ENCODE results near the gene ABAT.

Gene ABAT

GRCh38 chr16:8818504-8819270, 144.3 kb downstream of the ABAT start:
- DNase-seq (ENCODE audit: low read depth in 2 of 2), result no peak

GRCh38 chr16:8819411-8820034, 145.1 kb downstream of the ABAT start:
- no peak for DNase-seq (ENCODE audit: low read depth in 2 of 2)

GRCh38 chr16:8822403-8822802, 148.0 kb downstream of the ABAT start:
- DNase-seq (ENCODE audit: low read depth in 2 of 2), result no peak

- DNase-seq (ENCODE audit: low read depth in 2 of 2), result no peak
These were observed 152.0 kb downstream of the ABAT start for GRCh38 chr16:8826278-8826879.

GRCh38 chr16:8828541-8829165, 154.2 kb downstream of the ABAT start:
- no peak for DNase-seq (ENCODE audit: low read depth in 2 of 2)

GRCh38 chr16:8831450-8831849, 157.0 kb downstream of the ABAT start:
- no peak for DNase-seq (ENCODE audit: low read depth in 2 of 2)

GRCh38 chr16:8831871-8832716, 157.7 kb downstream of the ABAT start:
- no peak for DNase-seq (ENCODE audit: low read depth in 2 of 2)

GRCh38 chr16:8832717-8833105, 158.3 kb downstream of the ABAT start:
- no peak for DNase-seq (ENCODE audit: low read depth in 2 of 2)

Measured in stimulated activated CD8-positive, alpha-beta memory T cell treated with anti-CD3 and anti-CD28 coated beads, Interleukin-7, amount 100 ng/mL, for 1 hour (primary cell).